DND-41 (cell line): Measurements from ENCODE around the gene TKT.

Experiments
- ATAC-seq: fragments of 200-7000 bp; cut with Tn5 transposase; 3 replicates; pipeline ENCODE4 v1.9.1; 2021; ENCODE audit warnings: low read depth; ENCODE audit not compliant: insufficient read depth
- DNase-seq: peaks from one replicate; pipeline ENCODE4 v3.0.0-alpha.2; 2020
- H2AFZ ChIP-seq: 2 replicates; pipeline ENCODE4 v1.6.0; 2012; ENCODE audit warnings: low read depth, low read length
- H3K27ac ChIP-seq: 2 replicates; pipeline ENCODE4 v1.5.1; 2012; ENCODE audit warnings: low read length, inconsistent platforms
- H3K27me3 ChIP-seq: fragments of 200-600 bp; sonication (generic); 2 replicates; pipeline ENCODE4 v1.6.0; 2012; ENCODE audit warnings: low read length, mild to moderate bottlenecking, inconsistent platforms; ENCODE audit not compliant: insufficient read depth, poor library complexity
- H3K36me3 ChIP-seq: 2 replicates; pipeline ENCODE4 v1.5.1; 2012; ENCODE audit warnings: low read length, inconsistent platforms; ENCODE audit not compliant: insufficient read depth
- H3K4me1 ChIP-seq: 2 replicates; pipeline ENCODE4 v1.5.1; 2012; ENCODE audit warnings: mild to moderate bottlenecking, low read length; ENCODE audit not compliant: insufficient read depth
- H3K4me2 ChIP-seq: 2 replicates; pipeline ENCODE4 v1.6.0; 2012; ENCODE audit warnings: mild to moderate bottlenecking, moderate library complexity, low read length, inconsistent platforms; ENCODE audit not compliant: insufficient read depth
- H3K4me3 ChIP-seq, 2 experiments: fragments of 200-600 bp in 1 of 2; shearing (Covaris generic) in 1 of 2; 2 replicates each; pipeline ENCODE4 v1.5.1; 2012 to 2016; ENCODE audit warnings: inconsistent platforms in 2 of 2, low read length in 2 of 2, mild to moderate bottlenecking in 2 of 2, low read depth in 1 of 2, moderate library complexity in 1 of 2
- H3K79me2 ChIP-seq: 2 replicates; pipeline ENCODE4 v1.6.0; 2012; ENCODE audit warnings: low read length, inconsistent platforms; ENCODE audit not compliant: insufficient read depth
- H3K9ac ChIP-seq: 2 replicates; pipeline ENCODE4 v1.6.0; 2012; ENCODE audit warnings: low read depth, mild to moderate bottlenecking, inconsistent platforms, low read length, moderate library complexity
- H3K9me3 ChIP-seq: 2 replicates; pipeline ENCODE4 v1.5.1; 2012; ENCODE audit warnings: low read length, moderate library complexity, mild to moderate bottlenecking, inconsistent platforms; ENCODE audit not compliant: insufficient read depth, severe bottlenecking
- H4K20me1 ChIP-seq: 2 replicates; pipeline ENCODE4 v1.6.0; 2012; ENCODE audit warnings: low read length; ENCODE audit not compliant: insufficient read depth
- EZH2 ChIP-seq: IDR thresholded peaks from 3 replicates; pipeline ENCODE4 v1.6.1; 2012; ENCODE audit warnings: borderline replicate concordance, low read depth, mild to moderate bottlenecking, moderate library complexity, low read length, inconsistent platforms; ENCODE audit not compliant: severe bottlenecking
- TF ChIP-seq, protein P1 (sequence below): IDR thresholded peaks from 2 replicates; pipeline ENCODE4 v1.5.1; 2012; ENCODE audit warnings: borderline replicate concordance, low read length, moderate library complexity, mild to moderate bottlenecking; ENCODE audit not compliant: poor library complexity, severe bottlenecking; ENCODE audit errors: extremely low read depth

TKT gene

DNA sequence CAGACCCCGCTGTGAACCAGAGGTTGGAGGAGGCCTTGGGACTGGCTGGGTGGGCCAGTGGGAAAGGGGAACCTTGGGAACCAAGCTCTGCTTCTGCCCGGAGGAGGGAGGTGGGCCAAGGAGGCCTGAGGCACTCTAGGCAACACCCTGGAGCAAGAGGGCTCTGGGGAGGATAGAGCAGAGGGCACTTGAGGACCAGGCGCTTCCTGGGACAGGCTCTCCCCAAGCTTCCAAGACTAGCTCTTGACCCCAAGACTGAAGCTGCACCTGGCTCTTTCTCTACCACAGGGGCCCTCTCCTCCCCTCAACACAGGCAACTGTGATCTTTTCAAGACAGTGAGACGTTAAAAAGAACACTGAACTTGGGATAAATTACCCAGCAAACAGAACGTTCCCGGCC, 20.3 kb downstream of the TKT start:
- DNase-seq (no peak), ATAC-seq (no peak)
- no peaks in the 10 kb centered on the region for H3K9me3 ChIP-seq
- peaks cover 5% of the 10 kb centered on the region for H3K79me2 ChIP-seq
- peaks cover 64% of the 10 kb centered on the region for H4K20me1 ChIP-seq
- no peak for TF ChIP-seq EZH2
- TF ChIP-seq, protein P1, sequence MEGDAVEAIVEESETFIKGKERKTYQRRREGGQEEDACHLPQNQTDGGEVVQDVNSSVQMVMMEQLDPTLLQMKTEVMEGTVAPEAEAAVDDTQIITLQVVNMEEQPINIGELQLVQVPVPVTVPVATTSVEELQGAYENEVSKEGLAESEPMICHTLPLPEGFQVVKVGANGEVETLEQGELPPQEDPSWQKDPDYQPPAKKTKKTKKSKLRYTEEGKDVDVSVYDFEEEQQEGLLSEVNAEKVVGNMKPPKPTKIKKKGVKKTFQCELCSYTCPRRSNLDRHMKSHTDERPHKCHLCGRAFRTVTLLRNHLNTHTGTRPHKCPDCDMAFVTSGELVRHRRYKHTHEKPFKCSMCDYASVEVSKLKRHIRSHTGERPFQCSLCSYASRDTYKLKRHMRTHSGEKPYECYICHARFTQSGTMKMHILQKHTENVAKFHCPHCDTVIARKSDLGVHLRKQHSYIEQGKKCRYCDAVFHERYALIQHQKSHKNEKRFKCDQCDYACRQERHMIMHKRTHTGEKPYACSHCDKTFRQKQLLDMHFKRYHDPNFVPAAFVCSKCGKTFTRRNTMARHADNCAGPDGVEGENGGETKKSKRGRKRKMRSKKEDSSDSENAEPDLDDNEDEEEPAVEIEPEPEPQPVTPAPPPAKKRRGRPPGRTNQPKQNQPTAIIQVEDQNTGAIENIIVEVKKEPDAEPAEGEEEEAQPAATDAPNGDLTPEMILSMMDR: no peak
- no peak overlapping the region for H3K9ac ChIP-seq
- no peak overlapping the region for H3K4me2 ChIP-seq
- no peak overlapping the region for H3K4me3 ChIP-seq
- H3K36me3 ChIP-seq: peaks cover 98% of the 10 kb centered on the region
- H3K27me3 ChIP-seq: no peaks in the 10 kb centered on the region
- H3K4me1 ChIP-seq: no peaks in the 10 kb centered on the region
- no peak overlapping the region for H3K27ac ChIP-seq
- no peak overlapping the region for H2AFZ ChIP-seq

DNA sequence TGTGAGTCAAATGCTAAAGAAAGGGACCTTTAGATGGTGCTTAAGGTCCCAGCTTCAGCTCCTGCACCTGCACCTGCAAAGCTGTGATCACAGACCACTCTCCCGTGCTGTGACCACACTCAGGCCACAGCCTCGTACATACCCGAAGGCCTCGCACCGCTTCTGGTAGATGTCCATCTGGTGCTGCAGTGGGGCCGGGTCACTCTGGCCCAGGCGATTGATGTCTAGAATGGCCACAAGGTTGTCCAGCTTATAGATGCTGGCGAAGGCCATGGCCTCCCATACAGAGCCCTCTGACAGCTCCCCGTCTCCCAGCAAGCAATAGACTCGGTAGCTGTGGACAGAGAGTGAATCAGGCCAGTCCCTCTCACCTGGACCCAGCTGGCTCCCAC, 21.0 kb downstream of the TKT start:
- Histone ChIP-seq H3K27ac (no peak overlapping the region), H3K36me3 (peaks cover 98% of the 10 kb centered on the region), H3K9ac (no peak overlapping the region), H2AFZ (no peak overlapping the region), H4K20me1 (peaks cover 64% of the 10 kb centered on the region), H3K4me2 (no peak overlapping the region), H3K79me2 (no peaks in the 10 kb centered on the region; the same call in 1 of the 2 replicates), H3K27me3 (no peaks in the 10 kb centered on the region), H3K9me3 (no peaks in the 10 kb centered on the region), H3K4me3 (no peak overlapping the region), H3K4me1 (no peaks in the 10 kb centered on the region)
- no peak for ATAC-seq
- TF ChIP-seq EZH2: no peak
- TF ChIP-seq, protein P1: no peak
- DNase-seq: no peak

DNA sequence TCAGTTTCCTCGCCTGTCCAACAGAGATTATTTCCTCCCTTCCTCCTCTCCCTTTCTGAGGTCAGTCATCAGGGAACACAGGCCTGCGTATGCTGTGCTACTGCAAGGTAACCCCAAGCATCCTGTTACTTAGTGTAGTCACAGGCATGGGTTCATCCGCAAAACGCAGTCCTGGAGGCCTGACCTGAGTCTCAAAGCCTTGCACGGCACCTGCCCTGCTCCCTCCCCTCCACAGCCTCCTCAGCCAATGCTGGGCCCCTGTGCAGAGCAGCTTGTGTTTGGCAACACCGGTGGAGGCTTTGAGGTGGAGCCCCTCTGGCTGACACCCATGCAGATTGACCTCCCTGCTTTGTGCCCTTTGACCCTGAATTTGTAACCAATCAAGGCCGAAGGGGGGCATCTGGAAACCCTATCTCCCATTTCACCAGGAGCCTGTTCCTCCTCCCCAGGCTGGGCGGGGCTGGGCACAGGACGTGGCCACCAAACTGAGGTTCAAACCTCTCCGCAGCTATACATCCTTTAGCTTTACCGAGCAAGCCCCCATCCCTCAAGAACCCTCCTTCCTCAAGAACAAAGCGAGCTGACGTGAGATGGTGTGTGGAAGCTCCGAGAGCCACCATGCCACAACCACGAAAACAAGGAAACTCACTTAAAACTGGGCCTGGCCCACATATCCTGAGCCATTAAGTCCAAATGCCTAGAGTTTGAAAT, 21.5 kb downstream of the TKT start:
- Histone ChIP-seq H3K36me3 (peaks cover 98% of the 10 kb centered on the region), H3K9ac (no peak overlapping the region), H3K79me2 (no peaks in the 10 kb centered on the region; the same call in 1 of the 2 replicates), H3K9me3 (no peaks in the 10 kb centered on the region), H3K4me1 (no peaks in the 10 kb centered on the region), H2AFZ (no peak overlapping the region), H3K4me2 (no peak overlapping the region), H3K27me3 (no peaks in the 10 kb centered on the region), H3K27ac (no peak overlapping the region), H3K4me3 (no peak overlapping the region), H4K20me1 (peaks cover 62% of the 10 kb centered on the region)
- TF ChIP-seq, protein P1: no peak
- TF ChIP-seq EZH2: no peak
- DNase-seq: no peak
- no peak for ATAC-seq
